Right atrium auricular region (tissue), 2 donors: ENCODE measurements around the gene KDELR3. TPM values are rescaled to one million over a fixed set of nuclear protein-coding genes. Genes with fewer than 3 reads are reported as not detected.

Experiments used
- DNase-seq: peaks from one replicate; pipeline ENCODE4 v3.0.0-alpha.2; 2019; ENCODE audit warnings: low spot score
- H3K27ac ChIP-seq, 2 donors: fragments of 200-600 bp; sonication (generic); 1 replicate in 1 of 2; 2 replicates in 1 of 2; pipeline ENCODE4 v1.5.1; 2016 to 2019
- H3K27me3 ChIP-seq, 2 donors: fragments of 200-600 bp; sonication (generic); one replicate each; pipeline versions ENCODE4 v1.5.1 to v1.6.0; 2017 to 2019
- H3K36me3 ChIP-seq: fragments of 200-600 bp; sonication (generic); one replicate; pipeline ENCODE4 v1.5.1; 2016
- H3K4me1 ChIP-seq, 2 donors: fragments of 200-600 bp; sonication (generic); one replicate each; pipeline versions ENCODE4 v1.5.1 to v1.6.0; 2017 to 2019
- H3K4me3 ChIP-seq, 2 donors: fragments of 200-600 bp; sonication (generic); 1 replicate in 1 of 2; 2 replicates in 1 of 2; pipeline ENCODE4 v1.5.1; 2017 to 2019; ENCODE audit warnings: mild to moderate bottlenecking in 1 of 2, moderate library complexity in 1 of 2
- H3K9me3 ChIP-seq, 2 donors: fragments of 200-600 bp; sonication (generic); one replicate each; pipeline ENCODE4 v1.5.1; 2019
- total RNA-seq, 2 donors: library from RNA; depleted of rRNA; stranded (reverse); fragments of >200 nt; gene quantifications; one replicate each; pipeline ENCODE4 v1.1.0, GENCODE V29; 2016
- TF ChIP-seq, protein P1 (sequence below), 2 donors: fragments of 200-600 bp; sonication (generic); IDR thresholded peaks; one replicate each; pipeline ENCODE4 v1.5.1; 2019; ENCODE audit warnings: antibody characterized with exemption in 2 of 2

KDELR3 gene
- total RNA-seq, 2 donors from 2014 or later = 8.0 to 9.2 TPM

DNA sequence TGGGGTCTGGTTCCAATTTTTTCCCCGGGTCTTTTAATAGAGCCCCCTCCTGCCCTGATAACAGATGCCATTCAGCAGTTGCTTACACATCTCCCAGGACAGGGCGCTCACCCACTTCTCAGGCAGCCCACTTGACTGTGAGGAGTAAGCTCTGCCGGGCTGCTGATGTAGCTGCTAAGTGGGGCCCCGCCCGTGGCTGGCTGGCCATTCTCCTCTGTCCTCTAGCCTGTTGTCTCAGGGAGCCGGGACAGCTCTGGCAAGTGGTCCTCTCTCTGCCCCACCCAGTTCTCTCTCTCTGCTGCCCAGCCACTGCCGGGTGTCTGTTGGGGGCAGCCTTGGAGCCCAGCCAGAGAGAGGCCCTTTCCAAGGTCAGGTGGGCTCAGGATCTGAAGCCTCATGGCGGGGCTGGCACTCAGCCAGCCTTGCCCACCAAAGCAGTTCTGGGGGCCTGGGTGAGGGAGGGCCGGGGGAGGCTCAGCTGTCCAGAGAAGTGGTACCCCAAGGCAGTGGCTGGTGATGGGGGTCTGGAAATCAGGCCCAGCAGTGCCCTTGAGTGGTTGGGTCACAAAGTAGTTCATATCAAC lies 21.8 kb upstream of the KDELR3 start:
- DNase-seq = no peak
- TF ChIP-seq, protein P1, sequence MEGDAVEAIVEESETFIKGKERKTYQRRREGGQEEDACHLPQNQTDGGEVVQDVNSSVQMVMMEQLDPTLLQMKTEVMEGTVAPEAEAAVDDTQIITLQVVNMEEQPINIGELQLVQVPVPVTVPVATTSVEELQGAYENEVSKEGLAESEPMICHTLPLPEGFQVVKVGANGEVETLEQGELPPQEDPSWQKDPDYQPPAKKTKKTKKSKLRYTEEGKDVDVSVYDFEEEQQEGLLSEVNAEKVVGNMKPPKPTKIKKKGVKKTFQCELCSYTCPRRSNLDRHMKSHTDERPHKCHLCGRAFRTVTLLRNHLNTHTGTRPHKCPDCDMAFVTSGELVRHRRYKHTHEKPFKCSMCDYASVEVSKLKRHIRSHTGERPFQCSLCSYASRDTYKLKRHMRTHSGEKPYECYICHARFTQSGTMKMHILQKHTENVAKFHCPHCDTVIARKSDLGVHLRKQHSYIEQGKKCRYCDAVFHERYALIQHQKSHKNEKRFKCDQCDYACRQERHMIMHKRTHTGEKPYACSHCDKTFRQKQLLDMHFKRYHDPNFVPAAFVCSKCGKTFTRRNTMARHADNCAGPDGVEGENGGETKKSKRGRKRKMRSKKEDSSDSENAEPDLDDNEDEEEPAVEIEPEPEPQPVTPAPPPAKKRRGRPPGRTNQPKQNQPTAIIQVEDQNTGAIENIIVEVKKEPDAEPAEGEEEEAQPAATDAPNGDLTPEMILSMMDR (IDR thresholded peaks at IDR 0.05) = no peak
- Histone ChIP-seq H3K9me3 (no peaks in the 10 kb centered on the region), H3K27ac (peak overlapping the region in 1 of 2 donors; percentile 3), H3K4me3 (no peak overlapping the region), H3K27me3 (no peaks in the 10 kb centered on the region), H3K4me1 (peaks cover 0 to 27% of the 10 kb centered on the region in 2 donors), H3K36me3 (no peaks in the 10 kb centered on the region)

- H3K36me3 ChIP-seq = no peaks in the 10 kb centered on the region
- no peak overlapping the region for H3K4me3 ChIP-seq
- peaks cover 4 to 42% of the 10 kb centered on the region in 2 donors for H3K4me1 ChIP-seq
- H3K27me3 ChIP-seq = no peaks in the 10 kb centered on the region
- H3K27ac ChIP-seq = peak overlapping the region; percentile 77 to 91
- DNase-seq = no peak
- TF ChIP-seq, protein P1 (IDR thresholded peaks at IDR 0.05) = no peak
- H3K9me3 ChIP-seq = no peaks in the 10 kb centered on the region
These were observed 18.8 kb upstream of the KDELR3 start for GRCh38 chr22:38448945-38449745.

GRCh38 chr22:38449776-38450175 lies 18.1 kb upstream of the KDELR3 start:
- Histone ChIP-seq H3K27me3 (no peaks in the 10 kb centered on the region), H3K9me3 (no peaks in the 10 kb centered on the region), H3K4me3 (no peak overlapping the region), H3K36me3 (no peaks in the 10 kb centered on the region), H3K4me1 (peaks cover 4 to 48% of the 10 kb centered on the region in 2 donors), H3K27ac (peak overlapping the region; percentile 77 to 91)
- TF ChIP-seq, protein P1 (IDR thresholded peaks at IDR 0.05) = no peak
- DNase-seq = no peak

DNA sequence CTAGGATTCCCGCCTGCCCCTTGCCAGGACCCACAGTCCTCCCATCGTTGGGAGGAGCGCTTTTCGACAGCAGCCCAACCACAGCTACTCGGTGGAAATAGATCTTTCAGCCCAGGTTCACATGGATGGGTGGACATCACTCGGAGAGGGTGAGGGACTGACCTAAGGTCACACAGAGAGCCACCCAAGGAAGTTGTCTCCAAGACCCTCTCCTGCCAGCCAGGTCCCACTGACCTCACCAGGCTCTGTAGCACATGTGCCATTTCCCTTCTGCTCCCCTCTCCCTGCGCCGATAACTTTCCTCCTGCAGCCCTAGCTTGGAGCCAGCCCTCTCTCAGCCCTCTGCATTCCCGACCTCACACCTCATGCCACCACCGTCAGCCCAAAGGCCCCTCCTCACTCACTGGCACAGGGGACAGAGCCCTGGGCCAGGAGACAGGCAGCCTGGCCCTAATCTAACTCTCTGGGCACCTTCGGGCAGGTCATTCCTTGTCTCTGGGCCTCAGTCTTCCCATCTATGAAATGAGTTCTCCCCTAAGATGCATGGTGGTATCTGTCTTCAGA lies 17.6 kb upstream of the KDELR3 start:
- no peaks in the 10 kb centered on the region for H3K9me3 ChIP-seq
- DNase-seq = no peak
- no peak overlapping the region for H3K4me3 ChIP-seq
- H3K36me3 ChIP-seq = no peaks in the 10 kb centered on the region
- TF ChIP-seq, protein P1 (IDR thresholded peaks at IDR 0.05) = no peak
- no peaks in the 10 kb centered on the region for H3K27me3 ChIP-seq
- peak overlapping the region; percentile 77 to 91 for H3K27ac ChIP-seq
- H3K4me1 ChIP-seq = peaks cover 4 to 50% of the 10 kb centered on the region in 2 donors

- peaks cover 4 to 58% of the 10 kb centered on the region in 2 donors for H3K4me1 ChIP-seq
- no peaks in the 10 kb centered on the region for H3K9me3 ChIP-seq
- peak overlapping the region; percentile 77 to 91 for H3K27ac ChIP-seq
These were observed 16.5 kb upstream of the KDELR3 start for GRCh38 chr22:38451404-38451803.

More at GRCh38 chr22:38451404-38451803, 16.5 kb upstream of the KDELR3 start:
- H3K36me3 ChIP-seq = no peaks in the 10 kb centered on the region
- no peak overlapping the region for H3K4me3 ChIP-seq
- DNase-seq = no peak
- TF ChIP-seq, protein P1 (IDR thresholded peaks at IDR 0.05) = no peak
- H3K27me3 ChIP-seq = no peaks in the 10 kb centered on the region
